ENCODE data around the gene A2M. TPM values are rescaled to one million over a fixed set of nuclear protein-coding genes. Genes with fewer than 3 reads are reported as not detected.

The A2M gene
- polyA plus RNA-seq, 2 of the 4 experiments (the other 2 are of a cell fraction) = not detected

DNA sequence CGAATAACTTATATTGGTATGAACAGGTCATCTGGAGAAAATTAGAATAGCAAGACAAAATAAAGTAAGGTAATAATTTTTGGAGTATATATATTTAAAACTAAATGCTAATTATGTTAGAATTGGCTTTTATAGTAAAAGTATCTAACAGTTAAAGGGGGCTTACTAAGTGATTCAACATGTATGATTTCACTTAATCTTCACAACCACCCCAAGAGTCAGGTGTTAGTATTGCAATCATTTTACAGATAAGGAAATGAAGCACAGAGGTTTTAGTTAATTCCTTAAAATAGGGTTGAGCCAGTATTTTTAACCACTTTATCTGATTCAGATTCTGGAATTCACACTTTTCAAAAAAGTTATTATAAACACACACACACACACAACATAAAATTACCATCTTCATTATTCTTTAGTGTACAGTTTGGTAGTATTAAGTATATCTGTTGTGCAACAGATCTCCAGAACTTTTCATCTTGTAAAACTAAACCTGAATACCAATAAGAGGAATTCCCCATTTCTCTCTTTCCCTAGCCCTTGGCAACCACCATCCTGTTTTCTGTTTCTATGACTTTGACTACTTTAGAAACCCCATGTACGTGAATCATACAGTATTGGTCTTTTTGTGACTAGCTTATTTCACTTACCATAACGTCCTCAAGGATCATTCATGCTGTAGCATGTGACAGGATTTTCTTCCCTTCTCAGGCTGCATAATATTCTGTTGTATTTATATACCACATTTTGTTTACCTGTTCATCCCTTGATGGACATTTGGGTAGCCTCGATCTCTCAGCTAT is 12.5 kb downstream of the A2M start (continued):
- no peak for TF ChIP-seq MAFK (IDR thresholded peaks at IDR 0.05; ENCODE audit: partially characterized antibody)
- TF ChIP-seq NR3C1 (IDR thresholded peaks at IDR 0.05) = no peak
- TF ChIP-seq JUN (IDR thresholded peaks at IDR 0.05) = no peak
- TF ChIP-seq PHF8 (IDR thresholded peaks at IDR 0.05; ENCODE audit: borderline replicate concordance, low read depth) = no peak
- TF ChIP-seq, protein P1, sequence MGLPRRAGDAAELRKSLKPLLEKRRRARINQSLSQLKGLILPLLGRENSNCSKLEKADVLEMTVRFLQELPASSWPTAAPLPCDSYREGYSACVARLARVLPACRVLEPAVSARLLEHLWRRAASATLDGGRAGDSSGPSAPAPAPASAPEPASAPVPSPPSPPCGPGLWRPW (IDR thresholded peaks at IDR 0.05) = no peak
- TF ChIP-seq RCOR1 (IDR thresholded peaks at IDR 0.05; ENCODE audit: low read depth, low read length) = no peak

DNA sequence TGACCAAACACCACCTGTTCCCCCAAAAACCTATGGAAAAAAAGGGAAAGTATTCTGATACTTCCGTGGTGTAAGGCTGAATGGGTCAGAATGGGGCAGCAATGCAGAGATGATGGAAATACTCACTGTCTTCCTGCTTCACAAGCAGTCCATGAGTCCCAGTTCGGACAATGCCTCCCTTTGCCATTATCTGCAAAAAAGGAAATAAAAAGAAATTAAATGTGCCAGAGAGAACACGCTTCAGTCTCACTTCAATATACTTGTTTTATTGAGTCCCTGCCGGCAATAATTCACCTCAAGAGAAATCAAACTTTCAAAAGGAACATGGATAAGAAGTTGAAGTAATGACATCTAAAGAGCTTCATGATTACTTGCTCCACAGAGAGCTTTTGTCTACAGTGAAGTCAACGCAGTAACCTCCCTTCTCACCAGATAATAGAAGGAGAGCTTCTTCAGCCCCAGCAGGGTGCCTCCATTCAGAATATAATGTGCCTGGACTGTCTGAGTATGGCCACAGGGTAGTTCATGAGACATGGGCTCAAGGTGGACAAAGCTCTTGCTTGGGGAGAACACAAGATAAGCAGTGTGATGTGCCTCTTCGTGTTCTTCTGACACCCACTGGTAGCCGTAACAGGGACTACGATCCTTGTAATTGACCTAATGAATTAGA is 14.6 kb downstream of the A2M start:
- WGBS (ENCODE audit: missing lambda C conversion rate) = 20% methylated on average over 8 of the region's 8 CpGs
- H3K27ac ChIP-seq = no peak overlapping the region
- DNase-seq (ENCODE audit: low read depth in 1 of 2, low spot score in 1 of 2) = no peak
- no peak overlapping the region for H3K4me3 ChIP-seq
- no peak for FAIRE-seq
- no peak for TF ChIP-seq RAD21 (conservative IDR thresholded peaks at IDR 0.05 in 1 of 2, IDR thresholded peaks at IDR 0.05 in 1 of 2)
- POLR2A ChIA-PET = no interaction called here
- no peaks in the 10 kb centered on the region for H3K9me3 ChIP-seq
- no peak for ATAC-seq
- CTCF ChIA-PET = interaction anchor here (1.2 to 2.4 kb wide), 4 partner anchors 12 to 52 kb away, joined by 3 to 6 read pairs (median 4); no protein-coding TSS in a partner anchor
- H3K4me2 ChIP-seq = no peak overlapping the region
- no peaks in the 10 kb centered on the region for H3K4me1 ChIP-seq

DNA sequence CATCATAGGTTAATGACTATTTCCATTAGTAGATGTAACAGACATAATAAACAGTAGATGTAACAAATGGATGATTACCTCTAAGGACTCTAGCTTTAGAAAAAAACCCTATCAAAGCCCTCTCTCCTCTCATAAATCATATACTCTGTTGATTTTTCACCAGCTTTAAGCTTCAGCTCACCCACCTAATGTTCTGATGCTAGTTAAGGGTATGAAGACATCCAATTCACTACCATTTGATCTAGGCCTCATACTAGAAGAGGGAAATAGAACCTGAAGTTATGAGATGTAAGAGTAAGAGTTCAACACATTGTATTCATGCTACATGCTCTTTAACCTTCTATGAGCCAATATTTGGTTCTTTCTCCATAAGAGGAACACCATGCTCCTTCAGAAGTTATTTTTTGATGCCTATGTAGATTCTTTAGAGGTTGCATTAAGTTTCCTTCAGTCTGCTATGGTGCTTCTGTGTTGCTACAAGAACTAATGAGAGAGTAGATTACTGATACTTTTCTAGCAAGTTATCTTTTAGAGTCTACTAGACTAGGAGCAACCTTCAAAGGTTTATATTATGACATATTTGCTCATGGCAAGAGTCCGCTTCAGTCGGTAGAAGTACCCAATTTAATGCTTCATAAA is 16.0 kb downstream of the A2M start:
- no peak for TF ChIP-seq JUNB (IDR thresholded peaks at IDR 0.05)
- no peak for TF ChIP-seq PHF8 (IDR thresholded peaks at IDR 0.05; ENCODE audit: borderline replicate concordance, low read depth)
- no peak for TF ChIP-seq EHMT2 (IDR thresholded peaks at IDR 0.05; ENCODE audit: low read depth)
- Histone ChIP-seq H3K27ac (no peak overlapping the region), H3K4me3 (no peak overlapping the region), H3K9me3 (no peaks in the 10 kb centered on the region), H3K4me1 (no peaks in the 10 kb centered on the region), H3K4me2 (no peak overlapping the region)
- POLR2A ChIA-PET = no interaction called here
- no peak for DNase-seq (ENCODE audit: low read depth in 1 of 2, low spot score in 1 of 2)
- no peak for FAIRE-seq
- CTCF ChIA-PET = interaction anchor here (2.4 kb wide), 1 partner anchor 50 kb away, joined by 6 read pairs; no protein-coding TSS in a partner anchor
- WGBS (ENCODE audit: missing lambda C conversion rate) = 85% methylated on average over 2 of the region's 2 CpGs
- no peak for ATAC-seq

DNA sequence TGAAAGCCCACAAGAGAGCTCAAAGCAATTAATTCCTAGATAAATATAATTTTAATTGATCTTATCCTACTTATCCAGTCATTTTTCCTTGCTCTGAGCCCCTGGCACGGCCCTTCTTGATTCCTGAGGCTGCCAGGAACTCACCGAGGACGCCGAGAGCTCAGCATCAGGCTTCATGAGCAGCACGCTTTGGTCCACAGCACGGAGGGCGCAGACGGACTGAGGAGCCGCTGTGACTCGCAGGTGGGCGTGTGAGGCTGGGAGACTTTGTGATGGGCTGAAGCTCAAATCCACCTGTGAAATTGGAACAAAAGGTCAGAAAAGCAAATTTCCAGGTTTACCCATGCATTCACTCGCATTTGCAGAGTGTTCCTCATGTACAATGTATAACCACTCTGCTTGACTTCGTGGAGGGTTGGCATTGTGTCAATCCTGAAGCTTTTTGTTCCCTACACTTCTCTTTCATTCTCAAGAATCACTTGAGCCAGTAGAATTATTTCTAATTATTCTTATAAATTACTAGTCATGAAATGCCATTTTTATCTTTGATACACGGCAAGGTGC is 17.2 kb downstream of the A2M start:
- ChIA-PET CTCF (interaction anchor here (1.0 kb wide), 1 partner anchor 49 kb away, joined by 3 read pairs; no protein-coding TSS in a partner anchor), POLR2A (no interaction called here)

More for the DNA sequence above, 17.2 kb downstream of the A2M start:
- Histone ChIP-seq H3K4me3 (no peak overlapping the region), H3K9me3 (no peaks in the 10 kb centered on the region), H3K27ac (no peak overlapping the region), H3K4me2 (no peak overlapping the region), H3K4me1 (no peaks in the 10 kb centered on the region)
- 51% methylated on average over 14 of the region's 14 CpGs for WGBS (ENCODE audit: missing lambda C conversion rate)
- FAIRE-seq (no peak), DNase-seq (ENCODE audit: low read depth in 1 of 2, low spot score in 1 of 2) (no peak), ATAC-seq (no peak)
- TF ChIP-seq ZSCAN20 (CRISPR knock-in tag; IDR thresholded peaks at IDR 0.05) = no peak
- no peak for TF ChIP-seq JUNB (IDR thresholded peaks at IDR 0.05)
- TF ChIP-seq, protein P2, sequence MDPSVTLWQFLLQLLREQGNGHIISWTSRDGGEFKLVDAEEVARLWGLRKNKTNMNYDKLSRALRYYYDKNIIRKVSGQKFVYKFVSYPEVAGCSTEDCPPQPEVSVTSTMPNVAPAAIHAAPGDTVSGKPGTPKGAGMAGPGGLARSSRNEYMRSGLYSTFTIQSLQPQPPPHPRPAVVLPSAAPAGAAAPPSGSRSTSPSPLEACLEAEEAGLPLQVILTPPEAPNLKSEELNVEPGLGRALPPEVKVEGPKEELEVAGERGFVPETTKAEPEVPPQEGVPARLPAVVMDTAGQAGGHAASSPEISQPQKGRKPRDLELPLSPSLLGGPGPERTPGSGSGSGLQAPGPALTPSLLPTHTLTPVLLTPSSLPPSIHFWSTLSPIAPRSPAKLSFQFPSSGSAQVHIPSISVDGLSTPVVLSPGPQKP (IDR thresholded peaks at IDR 0.05; ENCODE audit: low read depth, low read length) = no peak
- no peak for TF ChIP-seq NFE2L2 (conservative IDR thresholded peaks at IDR 0.05; ENCODE audit: low read length)
- TF ChIP-seq CHD2 (IDR thresholded peaks at IDR 0.05; ENCODE audit: low read length, partially characterized antibody) = no peak
- no peak for TF ChIP-seq NR3C1 (IDR thresholded peaks at IDR 0.05)
- no peak for TF ChIP-seq PHF8 (IDR thresholded peaks at IDR 0.05; ENCODE audit: borderline replicate concordance, low read depth)
- no peak for TF ChIP-seq FOSB (CRISPR knock-in tag; IDR thresholded peaks at IDR 0.05)
